ENCODE results near the gene BPIFA2.

GRCh38 chr20:33164763-33165095, 3.2 kb upstream of the BPIFA2 start:
- no peak for TF ChIP-seq CTCF (IDR thresholded peaks at IDR 0.05)
- TF ChIP-seq EZH2 (IDR thresholded peaks at IDR 0.05; ENCODE audit: borderline replicate concordance, insufficient read depth, low read depth, low read length, poor library complexity, severe bottlenecking): no peak

Data from B cell (primary cell).